ENCODE measurements around the gene SLC36A1.

Gene SLC36A1

DNA sequence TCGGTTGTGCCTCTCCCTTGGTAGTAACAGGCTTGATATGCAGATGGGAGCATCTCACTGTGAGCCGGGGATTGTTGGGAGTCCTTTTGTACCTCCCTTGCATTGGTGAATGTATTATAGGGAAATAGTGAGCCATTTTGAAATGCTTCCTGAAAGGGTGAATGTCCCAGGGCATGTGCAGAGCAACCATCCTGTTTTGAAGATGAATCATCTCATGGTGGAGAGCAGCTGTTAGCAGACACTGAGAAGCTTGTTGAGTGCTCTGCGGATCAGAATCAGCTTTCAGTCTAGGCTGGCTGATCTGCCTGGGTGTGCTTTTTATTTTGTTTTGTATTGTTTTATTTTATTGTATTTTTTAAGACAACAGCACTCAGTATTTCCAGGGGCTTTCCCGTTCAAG is 29.7 kb downstream of the SLC36A1 start:
- no peak overlapping the region for H3K4me2 ChIP-seq (ENCODE audit: low read length)
- H3K27ac ChIP-seq (ENCODE audit: low read depth, low read length) = no peak overlapping the region
- H3K27me3 ChIP-seq (ENCODE audit: control insufficient read depth, low read length) = no peaks in the 10 kb centered on the region
- H4K20me1 ChIP-seq (ENCODE audit: control insufficient read depth, insufficient read depth, low read depth, low read length) = no peaks in the 10 kb centered on the region
- no peaks in the 10 kb centered on the region for H3K36me3 ChIP-seq (ENCODE audit: control insufficient read depth, low read length)
- H3K4me3 ChIP-seq (ENCODE audit: low read length) = no peak overlapping the region
- H3K9me3 ChIP-seq (ENCODE audit: control insufficient read depth, insufficient read depth, low read length) = no peaks in the 10 kb centered on the region
- H3F3A ChIP-seq (ENCODE audit: control insufficient read depth, insufficient read depth) = no peaks in the 10 kb centered on the region
- no peaks in the 10 kb centered on the region for H3K4me1 ChIP-seq (ENCODE audit: control insufficient read depth, low read length)
- TF ChIP-seq EZH2phosphoT487 (IDR thresholded peaks at IDR 0.05; ENCODE audit: borderline replicate concordance, low read length) = no peak
- TF ChIP-seq, protein P1, sequence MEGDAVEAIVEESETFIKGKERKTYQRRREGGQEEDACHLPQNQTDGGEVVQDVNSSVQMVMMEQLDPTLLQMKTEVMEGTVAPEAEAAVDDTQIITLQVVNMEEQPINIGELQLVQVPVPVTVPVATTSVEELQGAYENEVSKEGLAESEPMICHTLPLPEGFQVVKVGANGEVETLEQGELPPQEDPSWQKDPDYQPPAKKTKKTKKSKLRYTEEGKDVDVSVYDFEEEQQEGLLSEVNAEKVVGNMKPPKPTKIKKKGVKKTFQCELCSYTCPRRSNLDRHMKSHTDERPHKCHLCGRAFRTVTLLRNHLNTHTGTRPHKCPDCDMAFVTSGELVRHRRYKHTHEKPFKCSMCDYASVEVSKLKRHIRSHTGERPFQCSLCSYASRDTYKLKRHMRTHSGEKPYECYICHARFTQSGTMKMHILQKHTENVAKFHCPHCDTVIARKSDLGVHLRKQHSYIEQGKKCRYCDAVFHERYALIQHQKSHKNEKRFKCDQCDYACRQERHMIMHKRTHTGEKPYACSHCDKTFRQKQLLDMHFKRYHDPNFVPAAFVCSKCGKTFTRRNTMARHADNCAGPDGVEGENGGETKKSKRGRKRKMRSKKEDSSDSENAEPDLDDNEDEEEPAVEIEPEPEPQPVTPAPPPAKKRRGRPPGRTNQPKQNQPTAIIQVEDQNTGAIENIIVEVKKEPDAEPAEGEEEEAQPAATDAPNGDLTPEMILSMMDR (IDR thresholded peaks at IDR 0.05; ENCODE audit: low read depth, low read length, poor library complexity, severe bottlenecking) = no peak
- H3K9me2 ChIP-seq (replicated peaks; ENCODE audit: control insufficient read depth, low read length) = no peaks in the 10 kb centered on the region
- H3K79me2 ChIP-seq (ENCODE audit: control insufficient read depth, low read length) = no peaks in the 10 kb centered on the region

DNA sequence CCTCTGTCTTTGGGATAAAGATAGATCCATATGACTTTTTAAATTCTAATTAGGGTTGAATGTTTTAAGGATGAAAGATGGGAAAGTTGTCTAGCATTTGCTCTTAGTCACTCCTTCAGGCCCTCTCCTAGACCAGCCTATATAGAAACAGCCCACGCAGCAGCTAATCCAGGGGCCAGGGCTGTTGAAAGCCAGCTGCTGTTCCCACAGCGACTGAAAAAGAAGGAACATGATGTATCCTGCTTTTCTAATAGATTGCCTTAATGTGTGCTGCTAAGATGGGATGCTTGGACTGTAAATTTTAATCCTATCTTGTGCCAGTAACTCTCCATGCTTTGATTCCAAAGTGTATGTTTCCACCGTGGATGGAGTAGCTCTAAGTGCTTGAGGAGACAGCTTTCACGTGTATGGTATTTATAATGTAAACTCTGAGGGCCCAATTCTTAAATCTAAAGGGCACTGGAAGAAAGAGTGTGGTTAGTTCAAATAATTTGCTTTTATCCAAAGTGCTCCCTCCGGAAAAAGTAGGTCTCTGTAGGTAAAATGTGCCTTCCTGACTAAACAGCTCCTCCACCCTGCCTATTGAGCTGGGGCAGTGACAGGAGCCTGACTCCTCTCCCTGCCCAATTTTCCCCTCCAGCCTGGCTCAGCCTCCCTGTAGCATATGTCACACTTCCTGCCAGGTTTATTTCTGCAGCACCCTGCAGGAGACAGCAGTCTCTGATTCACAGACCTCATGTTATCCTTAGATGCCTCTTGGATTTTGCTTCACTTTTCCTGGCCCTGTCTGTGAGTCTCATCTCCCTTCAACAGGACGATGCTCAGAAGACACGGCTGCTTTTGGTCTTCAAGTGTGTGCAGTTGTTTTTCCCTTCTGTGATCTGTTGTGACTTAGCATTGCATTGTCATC is 33.2 kb downstream of the SLC36A1 start:
- no peaks in the 10 kb centered on the region for H3K36me3 ChIP-seq (ENCODE audit: control insufficient read depth, low read length)
- H3K4me2 ChIP-seq (ENCODE audit: low read length) = no peak overlapping the region
- no peaks in the 10 kb centered on the region for H3K79me2 ChIP-seq (ENCODE audit: control insufficient read depth, low read length)
- no peak overlapping the region for H3K27ac ChIP-seq (ENCODE audit: low read depth, low read length)
- H3K4me3 ChIP-seq (ENCODE audit: low read length) = no peak overlapping the region
- H3K9me3 ChIP-seq (ENCODE audit: control insufficient read depth, insufficient read depth, low read length) = no peaks in the 10 kb centered on the region
- no peak for TF ChIP-seq EZH2phosphoT487 (IDR thresholded peaks at IDR 0.05; ENCODE audit: borderline replicate concordance, low read length)
- TF ChIP-seq, protein P1 (IDR thresholded peaks at IDR 0.05; ENCODE audit: low read depth, low read length, poor library complexity, severe bottlenecking) = no peak
- no peaks in the 10 kb centered on the region for H3K27me3 ChIP-seq (ENCODE audit: control insufficient read depth, low read length)
- H3K9me2 ChIP-seq (replicated peaks; ENCODE audit: control insufficient read depth, low read length) = no peaks in the 10 kb centered on the region
- H4K20me1 ChIP-seq (ENCODE audit: control insufficient read depth, insufficient read depth, low read depth, low read length) = no peaks in the 10 kb centered on the region
- no peaks in the 10 kb centered on the region for H3K4me1 ChIP-seq (ENCODE audit: control insufficient read depth, low read length)
- no peaks in the 10 kb centered on the region for H3F3A ChIP-seq (ENCODE audit: control insufficient read depth, insufficient read depth)

DNA sequence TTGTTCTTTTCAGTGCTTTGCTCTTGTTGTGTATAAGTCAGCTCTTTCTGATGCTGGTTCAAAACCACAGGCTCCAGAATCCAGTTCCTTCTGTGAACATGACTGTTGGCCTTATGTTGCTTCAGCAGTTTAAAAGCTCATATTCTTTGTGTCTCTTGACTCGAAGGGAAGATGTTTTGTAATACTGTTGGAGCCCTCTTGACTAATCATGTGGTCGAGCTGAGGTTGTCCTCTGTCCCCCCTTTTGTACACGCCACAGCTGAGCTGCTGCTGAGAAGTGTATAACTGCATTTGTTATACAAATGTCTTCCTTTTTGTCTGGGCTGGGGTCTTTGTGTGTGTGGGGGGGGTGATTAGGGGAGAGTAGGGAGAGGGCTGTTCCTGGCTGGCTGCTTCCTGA is 35.8 kb downstream of the SLC36A1 start:
- Histone ChIP-seq H3K79me2 (ENCODE audit: control insufficient read depth, low read length) (no peaks in the 10 kb centered on the region), H3F3A (ENCODE audit: control insufficient read depth, insufficient read depth) (no peaks in the 10 kb centered on the region), H3K27me3 (ENCODE audit: control insufficient read depth, low read length) (no peaks in the 10 kb centered on the region), H3K27ac (ENCODE audit: low read depth, low read length) (no peak overlapping the region), H3K9me2 (replicated peaks; ENCODE audit: control insufficient read depth, low read length) (no peaks in the 10 kb centered on the region), H3K4me2 (ENCODE audit: low read length) (no peak overlapping the region), H3K9me3 (ENCODE audit: control insufficient read depth, insufficient read depth, low read length) (no peaks in the 10 kb centered on the region), H3K36me3 (ENCODE audit: control insufficient read depth, low read length) (no peaks in the 10 kb centered on the region), H3K4me1 (ENCODE audit: control insufficient read depth, low read length) (no peaks in the 10 kb centered on the region), H4K20me1 (ENCODE audit: control insufficient read depth, insufficient read depth, low read depth, low read length) (no peaks in the 10 kb centered on the region), H3K4me3 (ENCODE audit: low read length) (no peak overlapping the region)
- no peak for TF ChIP-seq EZH2phosphoT487 (IDR thresholded peaks at IDR 0.05; ENCODE audit: borderline replicate concordance, low read length)
- TF ChIP-seq, protein P1 (IDR thresholded peaks at IDR 0.05; ENCODE audit: low read depth, low read length, poor library complexity, severe bottlenecking) = no peak
